Lower leg skin (tissue), 3 donors: ENCODE data around the gene ENC1.

Source experiments
- CTCF ChIP-seq, 3 donors: fragments of 450-650 bp; IDR thresholded peaks; one replicate each; pipeline ENCODE4 v1.5.1; 2016; ENCODE audit warnings: antibody characterized with exemption in 3 of 3, mild to moderate bottlenecking in 3 of 3, moderate library complexity in 2 of 3
- POLR2A ChIP-seq, 2 donors: fragments of 450-650 bp; IDR thresholded peaks; one replicate each; pipeline ENCODE4 v1.6.1; 2016 to 2017; ENCODE audit warnings: antibody characterized with exemption in 2 of 2, mild to moderate bottlenecking in 1 of 2, moderate library complexity in 1 of 2

- no peak for TF ChIP-seq POLR2A (IDR thresholded peaks at IDR 0.05)
- TF ChIP-seq CTCF (IDR thresholded peaks at IDR 0.05), result peak in 1 of 3 donors; percentile 66
Measured at GRCh38 chr5:74648835-74649293, 8.3 kb upstream of the ENC1 start.
